Sigmoid colon (tissue), 7 donors: ENCODE results near the gene PLTP. TPM values are rescaled to one million over a fixed set of nuclear protein-coding genes. Genes with fewer than 3 reads are reported as not detected.

Source experiments
- DNase-seq: peaks from one replicate; pipeline ENCODE4 v3.0.0-alpha.2; 2019
- H3K27ac ChIP-seq, 4 donors: fragments of 200-600 bp; sonication (generic); one replicate each; pipeline ENCODE4 v1.5.1; 2016 to 2019; ENCODE audit warnings: mild to moderate bottlenecking in 1 of 4
- H3K27me3 ChIP-seq, 3 donors: fragments of 200-600 bp; sonication (generic); one replicate each; pipeline ENCODE4 v1.5.1; 2019; ENCODE audit warnings: mild to moderate bottlenecking in 1 of 3
- H3K36me3 ChIP-seq, 4 donors: fragments of 200-600 bp; sonication (generic); one replicate each; pipeline ENCODE4 v1.5.1; 2016 to 2019
- H3K4me1 ChIP-seq, 4 donors: fragments of 200-600 bp; sonication (generic); one replicate each; pipeline ENCODE4 v1.5.1; 2017 to 2019
- H3K4me3 ChIP-seq, 4 donors: fragments of 200-600 bp; sonication (generic); one replicate each; pipeline ENCODE4 v1.5.1; 2017 to 2019; ENCODE audit warnings: mild to moderate bottlenecking in 2 of 4, moderate library complexity in 1 of 4
- H3K9me3 ChIP-seq, 4 donors: fragments of 200-600 bp in 3 of 4; sonication (generic) in 3 of 4; one replicate each; pipeline versions ENCODE4 v1.5.1 to v1.6.1; 2013 to 2019
- EP300 ChIP-seq, 4 donors: sonication (generic); formaldehyde crosslinking; IDR thresholded peaks; one replicate each; pipeline ENCODE4 v1.6.1; 2017; ENCODE audit warnings: antibody characterized with exemption in 4 of 4
- POLR2A ChIP-seq, 2 donors: fragments of 450-650 bp; IDR thresholded peaks; one replicate each; pipeline ENCODE4 v1.6.1; 2016; ENCODE audit warnings: antibody characterized with exemption in 2 of 2, mild to moderate bottlenecking in 2 of 2, moderate library complexity in 2 of 2
- POLR2AphosphoS5 ChIP-seq, 4 donors: sonication (generic); formaldehyde crosslinking; IDR thresholded peaks; one replicate each; pipeline ENCODE4 v1.6.1; 2017; ENCODE audit warnings: antibody characterized with exemption in 4 of 4
- WGBS, 2 donors: extraction: QIAGEN DNeasy Blood & Tissue Kit; methylation state at CpG; one replicate each; pipeline ENCODE4 v1.1.7; 2013; 5-methylcytosine and 5-hydroxymethylcytosine counted together
- intact Hi-C: fragments of 100-400 bp; cut with DNase I; formaldehyde crosslinking; loops from one replicate; pipeline ENCODE4 v1.15.1; 2023
- polyA plus RNA-seq, 3 donors: library from polyadenylated mRNA; stranded (reverse); fragments of 200-250 nt; gene quantifications; one replicate each; pipeline ENCODE4 v1.2.3, GENCODE V29; 2013
- total RNA-seq, 4 donors: library from RNA; depleted of rRNA; stranded (reverse); fragments of >200 nt; gene quantifications; one replicate each; pipeline ENCODE4 v1.1.0, GENCODE V29; 2016
- TF ChIP-seq, protein P1 (sequence below), 4 experiments: fragments of 450-650 bp in 3 of 4; fragments of 200-600 bp in 1 of 4; IDR thresholded peaks; one replicate each; pipeline ENCODE4 v1.5.1; 2016 to 2019; ENCODE audit warnings: antibody characterized with exemption in 4 of 4, mild to moderate bottlenecking in 3 of 4, moderate library complexity in 2 of 4
- donor health status: healthy with polysubstance abuse.
- donor health status: Bipolar disorder and iron deficiency.
- donor health status: healthy.

Gene PLTP
- total RNA-seq (100 to 1,000 TPM in 3 of 4 donors, 10 to 100 TPM in 1; 68.7 to 296 (median 156) TPM), polyA plus RNA-seq (10 to 100 TPM; 36.6 to 52.0 (median 47.4) TPM)

DNA sequence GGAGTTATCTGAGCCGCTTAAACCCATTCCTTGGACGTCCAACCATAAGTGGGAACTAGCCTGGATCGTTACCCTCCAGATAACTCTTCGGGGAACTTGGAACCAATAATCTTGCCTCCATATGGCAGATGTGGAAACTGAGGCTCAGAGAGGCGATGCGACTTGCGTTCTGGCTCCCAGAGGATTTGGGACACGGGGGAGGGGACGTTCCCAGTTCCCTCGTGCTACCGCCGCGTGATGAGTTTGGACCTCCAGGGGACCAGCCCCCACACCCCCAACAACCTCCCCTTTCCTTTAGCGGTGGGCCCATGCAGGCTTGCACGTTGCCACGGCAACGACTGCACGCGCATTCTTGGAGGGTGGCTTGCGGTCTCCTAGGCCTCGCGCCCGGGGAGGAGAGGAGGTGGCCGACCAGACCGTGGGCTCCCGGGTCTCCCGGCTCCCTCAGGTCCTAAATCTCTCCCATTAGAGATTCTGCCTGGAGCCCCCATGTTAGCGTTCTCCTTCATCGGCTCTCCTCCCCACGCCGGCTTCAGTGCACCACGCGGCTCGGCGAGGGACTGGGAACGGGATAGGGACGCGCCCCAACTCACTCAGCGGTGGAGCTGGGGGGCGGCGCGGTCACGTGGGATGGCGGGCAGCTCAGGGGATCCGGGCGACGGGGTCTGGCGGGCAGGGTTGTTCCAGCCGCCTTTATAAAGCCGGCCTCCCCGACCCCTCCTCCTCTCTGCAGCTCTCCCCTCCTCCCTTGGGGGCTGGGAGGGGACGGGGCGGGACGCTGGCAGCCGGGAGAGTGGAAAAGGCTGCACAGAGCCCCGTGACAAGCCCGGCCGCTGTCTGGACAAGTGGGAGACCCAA is at the start of gene PLTP:
Gene PLTP, minus strand, starts transcription at position 670 of the 858 bp plus-strand sequence. CDS start 703 bp downstream, outside the sequence.
- H3K36me3 ChIP-seq: peaks cover 0 to 5% (median 2%) of the 10 kb centered on the region in 4 donors
- TF ChIP-seq POLR2A (IDR thresholded peaks at IDR 0.05) (peak; percentile 45 to 49), POLR2AphosphoS5 (IDR thresholded peaks at IDR 0.05) (peak; percentile 49 to 81 (median 74)), EP300 (IDR thresholded peaks at IDR 0.05) (no peak)
- TF ChIP-seq, protein P1, sequence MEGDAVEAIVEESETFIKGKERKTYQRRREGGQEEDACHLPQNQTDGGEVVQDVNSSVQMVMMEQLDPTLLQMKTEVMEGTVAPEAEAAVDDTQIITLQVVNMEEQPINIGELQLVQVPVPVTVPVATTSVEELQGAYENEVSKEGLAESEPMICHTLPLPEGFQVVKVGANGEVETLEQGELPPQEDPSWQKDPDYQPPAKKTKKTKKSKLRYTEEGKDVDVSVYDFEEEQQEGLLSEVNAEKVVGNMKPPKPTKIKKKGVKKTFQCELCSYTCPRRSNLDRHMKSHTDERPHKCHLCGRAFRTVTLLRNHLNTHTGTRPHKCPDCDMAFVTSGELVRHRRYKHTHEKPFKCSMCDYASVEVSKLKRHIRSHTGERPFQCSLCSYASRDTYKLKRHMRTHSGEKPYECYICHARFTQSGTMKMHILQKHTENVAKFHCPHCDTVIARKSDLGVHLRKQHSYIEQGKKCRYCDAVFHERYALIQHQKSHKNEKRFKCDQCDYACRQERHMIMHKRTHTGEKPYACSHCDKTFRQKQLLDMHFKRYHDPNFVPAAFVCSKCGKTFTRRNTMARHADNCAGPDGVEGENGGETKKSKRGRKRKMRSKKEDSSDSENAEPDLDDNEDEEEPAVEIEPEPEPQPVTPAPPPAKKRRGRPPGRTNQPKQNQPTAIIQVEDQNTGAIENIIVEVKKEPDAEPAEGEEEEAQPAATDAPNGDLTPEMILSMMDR (IDR thresholded peaks at IDR 0.05): no peak
- intact Hi-C loops: loop anchor here (1.0 kb wide), 1 partner anchor 22 kb away; no protein-coding TSS in a partner anchor
- H3K4me1 ChIP-seq: peaks cover 0 to 20% (median 19%) of the 10 kb centered on the region in 4 donors
- 1 to 2% methylated on average over 58 of the region's 58 CpGs for WGBS, 2 donors
- H3K27me3 ChIP-seq: no peaks in the 10 kb centered on the region
- peak within 1 kb of the TSS; percentile 45 to 58 (median 50) for H3K4me3 ChIP-seq
- peak; percentile 92 for DNase-seq
- H3K9me3 ChIP-seq: no peaks in the 10 kb centered on the region
- peak within 1 kb of the TSS; percentile 82 to 92 (median 84) for H3K27ac ChIP-seq

- Histone ChIP-seq H3K27me3 (no peaks in the 10 kb centered on the region), H3K36me3 (peaks cover 51 to 94% (median 79%) of the 10 kb centered on the region in 4 donors), H3K27ac (no peak overlapping the region), H3K4me1 (no peaks in the 10 kb centered on the region), H3K9me3 (no peaks in the 10 kb centered on the region), H3K4me3 (no peak overlapping the region)
- WGBS, 2 donors: 95 to 97% methylated on average over 14 of the region's 14 CpGs
- TF ChIP-seq, protein P1 (IDR thresholded peaks at IDR 0.05): no peak
- no peak for TF ChIP-seq POLR2AphosphoS5 (IDR thresholded peaks at IDR 0.05)
- TF ChIP-seq POLR2A (IDR thresholded peaks at IDR 0.05): no peak
- no peak for TF ChIP-seq EP300 (IDR thresholded peaks at IDR 0.05)
- peak; percentile 40 for DNase-seq
- intact Hi-C loops: no loop called here
These were observed 48.1 kb upstream of the PLTP start for GRCh38 chr20:45959956-45960630.

- H3K9me3 ChIP-seq: no peaks in the 10 kb centered on the region
- no peaks in the 10 kb centered on the region for H3K4me1 ChIP-seq
- H3K36me3 ChIP-seq: peaks cover 48 to 88% (median 72%) of the 10 kb centered on the region in 4 donors
- WGBS, 2 donors: 92% methylated on average over 16 of the region's 16 CpGs
- peak; percentile 57 for DNase-seq
- intact Hi-C loops: no loop called here
- TF ChIP-seq EP300 (IDR thresholded peaks at IDR 0.05): no peak
- TF ChIP-seq POLR2AphosphoS5 (IDR thresholded peaks at IDR 0.05): no peak
- TF ChIP-seq, protein P1 (IDR thresholded peaks at IDR 0.05): no peak
- no peak for TF ChIP-seq POLR2A (IDR thresholded peaks at IDR 0.05)
- no peak overlapping the region for H3K4me3 ChIP-seq
- H3K27ac ChIP-seq: no peak overlapping the region
- no peaks in the 10 kb centered on the region for H3K27me3 ChIP-seq
These were observed 47.2 kb upstream of the PLTP start for GRCh38 chr20:45959126-45959525.

DNA sequence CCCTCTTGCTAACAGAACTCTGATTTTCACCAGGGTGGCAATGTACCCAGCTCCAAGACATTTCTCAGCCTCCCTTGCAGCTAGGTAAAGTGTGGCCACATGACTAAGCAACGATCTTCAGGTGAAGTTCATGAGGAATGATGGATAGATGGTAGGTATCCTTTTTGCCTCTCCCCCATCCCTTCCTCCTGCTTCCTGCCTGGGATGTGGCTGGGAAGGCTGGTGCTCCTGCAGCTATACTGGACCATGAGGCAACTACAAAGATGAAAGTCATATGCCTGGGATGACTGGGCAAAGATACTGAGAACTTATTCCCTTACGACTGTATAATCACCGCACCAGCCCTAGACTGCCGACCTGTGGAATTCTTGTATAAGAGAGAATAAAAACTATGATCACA is 46.6 kb upstream of the PLTP start:
- Histone ChIP-seq H3K4me1 (no peaks in the 10 kb centered on the region), H3K36me3 (peaks cover 44 to 88% (median 69%) of the 10 kb centered on the region in 4 donors), H3K27me3 (no peaks in the 10 kb centered on the region), H3K27ac (no peak overlapping the region), H3K9me3 (no peaks in the 10 kb centered on the region), H3K4me3 (no peak overlapping the region)
- 98 to 99% methylated on average over 4 of the region's 4 CpGs for WGBS, 2 donors
- intact Hi-C loops: no loop called here
- peak; percentile 9 for DNase-seq
- TF ChIP-seq, protein P1 (IDR thresholded peaks at IDR 0.05): no peak
- TF ChIP-seq POLR2AphosphoS5 (IDR thresholded peaks at IDR 0.05) (no peak), EP300 (IDR thresholded peaks at IDR 0.05) (no peak), POLR2A (IDR thresholded peaks at IDR 0.05) (no peak)
